ENCODE results near the gene MPZL3.

Gene MPZL3

DNA sequence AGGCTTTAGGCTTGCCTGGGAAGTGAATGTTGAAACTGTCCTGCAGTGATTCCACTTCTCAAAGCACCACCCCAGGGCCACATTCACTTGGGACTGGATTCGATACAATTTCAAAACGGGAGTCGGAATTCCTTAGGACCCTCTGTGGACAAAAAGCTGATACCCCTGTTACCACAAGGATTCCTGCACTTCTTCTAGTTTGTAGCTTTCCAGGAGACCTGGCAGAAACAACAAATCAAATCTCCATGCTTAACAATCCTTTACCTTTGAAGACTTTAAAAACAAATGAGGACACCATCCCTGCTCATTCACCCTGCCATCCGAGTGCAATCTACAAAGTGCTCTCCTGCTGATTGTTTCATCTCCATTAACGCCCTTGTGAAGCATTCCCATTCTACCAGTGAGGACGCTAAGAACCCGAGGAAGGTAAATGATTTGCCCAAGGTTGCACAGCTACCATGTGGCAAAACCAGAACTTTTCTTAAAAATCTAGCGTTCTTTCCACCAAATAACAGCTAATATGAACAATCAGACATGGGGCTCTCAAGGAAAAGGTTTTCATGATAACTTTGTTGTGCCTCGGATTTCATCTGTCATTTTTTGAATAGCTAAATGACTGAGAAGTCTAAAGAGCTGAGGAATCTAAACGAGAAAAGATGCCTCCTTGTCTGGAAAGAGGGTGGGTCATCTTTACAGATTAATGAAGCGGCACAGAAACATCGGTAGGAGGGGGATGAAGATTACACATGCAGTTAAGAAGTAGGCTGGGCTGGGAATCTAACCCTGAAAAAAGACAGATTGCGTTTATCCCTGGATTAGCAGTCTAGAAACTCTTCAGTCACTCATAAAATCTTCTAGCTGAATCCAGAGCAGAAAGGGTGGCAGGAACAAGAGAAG lies 12.7 kb upstream of the MPZL3 start:
- no peak for DNase-seq (ENCODE audit: low spot score)

DNA sequence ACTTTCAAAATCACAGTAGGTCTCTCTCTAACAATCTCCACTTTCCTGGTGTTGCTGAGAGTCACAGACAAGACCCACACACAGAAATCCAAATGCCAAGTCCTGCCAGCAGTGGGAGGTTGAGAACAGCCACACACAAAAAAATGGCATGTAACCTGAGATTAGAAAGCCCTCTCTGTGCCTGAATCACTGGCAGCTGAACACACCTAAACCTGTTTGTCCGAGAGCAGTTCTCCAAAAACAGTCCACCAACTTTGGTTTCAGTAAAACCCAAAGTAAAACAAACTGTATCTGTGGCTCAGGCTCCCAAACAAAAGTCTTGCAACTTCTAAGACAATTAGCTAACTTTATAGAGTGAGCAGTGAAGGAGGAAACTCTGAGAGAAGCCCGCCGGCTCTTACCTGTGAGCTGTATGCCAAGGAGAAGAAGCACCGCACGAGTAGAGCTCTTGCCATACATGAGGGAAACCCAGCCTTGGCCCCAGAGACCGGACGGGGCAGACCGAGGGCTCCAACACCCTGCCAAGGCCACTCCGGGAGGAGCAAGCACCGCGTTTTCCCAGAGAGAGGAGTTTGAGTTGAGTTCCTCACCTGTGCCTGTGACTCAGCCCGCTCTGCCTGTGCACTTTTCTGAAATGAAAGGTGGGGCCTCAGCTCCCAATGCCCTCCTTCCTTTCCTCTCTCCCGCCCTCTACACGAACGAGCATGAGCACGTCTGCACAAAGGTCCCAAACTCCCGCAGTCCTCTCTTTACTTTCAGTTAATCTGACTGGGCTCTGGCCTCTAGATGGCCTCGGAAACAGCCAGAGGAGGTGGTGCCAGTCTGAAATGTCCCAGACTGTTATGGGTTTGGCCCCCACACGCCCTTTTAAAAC lies 11.8 kb upstream of the MPZL3 start, which contains the start of gene MPZL2:
Gene MPZL2, minus strand, starts transcription at position 603 of the 874 bp plus-strand sequence. Its CDS starts 144 bp downstream, at position 459.
- no peak for DNase-seq (ENCODE audit: low spot score)

DNA sequence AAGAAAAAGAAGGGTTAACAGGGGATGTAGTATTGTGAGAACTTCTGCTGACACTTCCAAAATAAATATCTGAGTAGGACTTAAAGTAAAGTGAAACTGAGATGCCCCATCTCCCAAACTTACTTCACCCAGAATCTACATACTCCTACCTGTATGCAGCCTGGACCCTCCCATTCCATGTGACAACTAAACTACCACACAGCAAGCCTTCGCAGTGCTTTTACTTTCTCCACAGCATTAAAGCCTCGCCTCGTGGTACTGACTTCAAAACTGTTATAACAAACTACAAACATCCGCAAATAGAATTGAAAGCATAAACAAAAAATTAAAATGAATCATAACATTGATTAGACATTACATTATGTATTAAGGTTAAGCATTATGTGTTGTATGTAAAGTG lies 10.9 kb upstream of the MPZL3 start:
- no peak for DNase-seq (ENCODE audit: low spot score)

DNA sequence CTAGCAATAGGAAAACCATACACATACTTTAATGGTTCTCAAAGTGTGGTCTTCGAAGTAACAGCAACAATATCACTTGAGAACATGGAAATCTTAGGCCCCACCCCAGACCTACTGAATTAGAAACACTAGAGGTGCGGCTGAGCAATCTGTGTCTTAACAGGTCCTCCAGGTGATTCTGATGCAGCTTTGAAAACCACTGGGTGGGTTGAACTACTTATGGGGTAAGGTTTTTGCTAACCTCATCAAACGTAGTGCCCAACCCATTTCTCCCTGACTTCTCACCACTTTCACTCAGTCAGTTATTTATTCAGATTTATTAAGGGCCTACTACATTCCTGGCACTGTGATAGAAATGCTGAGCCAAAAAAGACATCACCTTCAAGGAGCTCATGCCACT lies 8.2 kb upstream of the MPZL3 start:
- peak; percentile 33 for DNase-seq (ENCODE audit: low spot score)

DNA sequence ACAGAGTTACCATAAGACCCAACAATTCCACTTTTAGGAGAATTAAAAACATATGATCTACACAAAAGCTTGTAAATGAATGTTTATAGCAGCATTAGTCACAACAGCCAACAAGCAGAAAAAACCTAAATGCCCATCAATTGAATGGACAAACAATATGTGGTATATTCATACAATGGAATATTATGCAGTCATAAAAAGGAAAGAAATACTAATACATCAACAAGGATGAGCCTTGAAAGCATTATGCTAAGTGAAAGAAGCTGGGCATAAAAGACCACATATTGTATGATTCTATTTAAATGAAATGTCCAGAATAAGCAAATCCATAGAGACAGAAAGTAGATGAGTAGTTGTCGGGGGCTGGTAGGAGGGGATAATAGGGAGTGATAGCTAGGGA lies 7.0 kb upstream of the MPZL3 start:
- no peak for DNase-seq (ENCODE audit: low spot score)

DNA sequence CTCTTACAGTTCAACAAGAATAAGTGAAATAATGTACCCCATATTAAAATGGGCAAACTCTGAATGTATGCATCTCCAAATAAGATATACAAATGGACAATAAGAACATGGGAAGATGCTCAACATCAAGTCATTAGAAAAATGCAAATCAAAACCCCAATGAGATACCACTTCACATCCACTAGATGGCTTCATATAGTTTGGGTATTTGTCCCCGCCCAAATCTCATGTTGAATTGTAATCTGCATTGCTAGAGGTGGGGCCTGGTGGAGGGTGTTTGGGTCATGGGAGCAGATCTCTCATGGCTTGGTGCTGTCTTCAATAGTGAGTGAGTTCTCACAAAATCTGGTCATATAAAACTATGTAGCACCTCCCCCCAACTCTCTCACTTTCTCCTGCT lies 6.2 kb upstream of the MPZL3 start:
- DNase-seq (ENCODE audit: low spot score): no peak

DNA sequence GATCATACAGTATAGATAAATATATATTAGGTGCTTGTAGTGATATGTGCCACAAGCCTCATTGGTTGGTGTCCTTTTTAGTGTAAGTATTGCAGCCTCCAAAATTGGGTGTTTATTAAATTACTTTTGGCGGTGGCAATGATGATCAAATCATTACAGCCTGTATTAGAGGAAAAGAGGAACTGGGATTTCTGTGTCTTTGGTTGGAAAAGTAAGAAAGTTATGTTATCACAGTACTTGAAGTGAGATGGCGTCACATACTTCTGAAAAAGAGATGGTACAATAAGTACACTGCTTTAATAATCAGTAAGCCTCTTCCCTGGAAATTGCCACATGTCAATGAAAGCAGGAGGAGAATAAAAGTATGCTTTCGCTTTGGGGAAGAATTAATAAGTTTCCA lies 523 bp upstream of the MPZL3 start:
- no peak for DNase-seq (ENCODE audit: low spot score)

DNA sequence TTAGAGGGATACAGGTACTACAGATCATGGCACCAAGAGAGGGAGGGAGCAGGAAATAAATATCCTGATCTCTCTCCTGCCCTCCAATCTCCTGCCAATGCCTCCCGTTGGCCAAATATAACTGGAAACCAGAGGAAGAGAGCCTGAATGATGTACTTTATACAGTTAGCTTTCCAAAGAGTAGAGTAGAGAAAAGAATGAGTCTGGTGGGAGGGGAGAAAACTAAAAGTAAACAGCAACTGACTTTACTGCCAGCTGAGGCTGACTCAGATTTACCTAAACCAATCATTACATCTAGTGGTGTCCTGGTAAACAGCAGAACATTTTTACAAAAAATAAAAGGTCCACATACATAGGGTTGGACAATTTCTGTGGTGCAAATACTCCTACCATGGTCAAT lies 5.1 kb downstream of the MPZL3 start:
- peak; percentile 43 for DNase-seq (ENCODE audit: low spot score)

DNA sequence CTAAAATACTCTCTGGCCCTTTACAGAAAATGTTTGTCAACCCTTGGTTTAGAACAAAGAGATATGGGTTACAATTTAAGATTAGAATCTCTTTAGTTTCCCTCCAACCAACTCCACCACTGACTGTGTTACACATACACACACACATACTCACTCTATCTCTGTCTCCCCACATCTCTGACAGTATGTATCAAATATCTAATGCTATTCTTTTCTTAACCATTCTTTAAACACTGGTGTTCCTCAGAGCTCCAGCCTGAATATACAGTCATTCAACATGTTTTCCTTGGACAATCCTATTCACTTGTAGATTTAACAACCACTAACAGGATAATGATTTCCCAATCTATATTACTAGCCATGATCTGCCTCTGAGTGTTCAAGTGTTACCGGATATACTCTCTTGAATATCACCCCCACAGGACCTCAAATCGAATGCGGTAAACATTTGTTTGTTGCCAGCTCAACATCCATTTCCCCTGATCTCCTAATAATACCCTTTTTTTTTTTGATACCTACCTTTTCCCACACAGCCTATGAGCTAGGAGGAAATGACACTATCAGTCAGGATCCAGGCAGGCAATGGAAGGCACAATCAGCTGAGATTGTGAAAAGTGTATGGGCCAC lies 6.1 kb downstream of the MPZL3 start:
- no peak for DNase-seq (ENCODE audit: low spot score)

DNA sequence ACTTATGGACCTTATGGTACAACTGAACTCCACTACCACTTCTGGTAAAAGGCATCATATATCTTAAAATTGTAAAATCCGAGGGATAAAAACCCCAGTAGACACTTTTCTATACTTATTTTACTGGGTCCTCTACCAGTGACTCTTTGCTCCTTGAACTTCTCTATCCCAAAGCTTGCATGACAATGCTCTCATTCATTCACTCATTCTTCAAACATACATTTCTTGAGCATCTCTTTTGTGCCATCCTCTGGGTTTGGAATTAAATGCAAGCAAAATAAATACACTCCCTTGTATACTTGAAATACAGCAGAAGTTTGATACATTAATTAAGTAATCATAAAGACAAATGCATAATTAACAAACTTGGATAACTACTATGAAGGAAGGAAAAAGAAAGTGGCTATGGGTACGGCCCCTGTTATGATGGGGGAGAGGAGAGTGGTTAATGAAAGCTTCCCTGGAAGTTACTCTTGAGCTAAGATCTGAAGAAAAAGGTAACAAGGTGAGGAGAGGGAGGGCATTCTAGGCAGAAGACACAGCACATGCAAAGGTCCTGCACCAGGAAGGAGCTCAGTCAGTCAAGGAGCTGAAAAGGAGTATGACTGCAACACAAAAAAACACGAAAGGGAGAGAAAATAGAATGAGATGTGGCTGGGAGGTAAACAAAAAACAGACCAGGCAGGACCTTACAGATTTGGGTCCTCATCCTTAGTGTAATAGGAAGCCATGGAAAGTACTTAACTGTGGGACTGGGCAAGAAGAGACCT lies 8.0 kb downstream of the MPZL3 start:
- DNase-seq (ENCODE audit: low spot score): no peak

DNA sequence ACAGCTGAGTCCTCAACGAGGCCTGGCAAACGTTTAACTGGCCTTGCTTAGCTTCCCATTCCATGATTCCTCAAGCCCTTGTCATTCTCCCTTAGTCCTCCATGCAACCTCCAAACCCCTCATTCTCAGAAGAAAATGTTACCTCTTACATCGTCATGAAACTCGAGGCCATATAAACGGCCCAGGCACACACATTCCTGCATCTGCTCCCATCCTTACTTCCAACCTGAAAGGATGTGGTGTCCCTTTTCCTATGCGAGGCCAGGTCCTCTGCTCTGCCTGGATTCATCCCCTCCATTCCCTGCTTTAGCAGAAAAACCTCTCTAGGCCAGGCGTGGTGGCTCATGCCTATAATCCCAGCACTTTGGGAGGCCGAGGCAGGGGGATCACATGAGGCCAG lies 9.0 kb downstream of the MPZL3 start:
- DNase-seq (ENCODE audit: low spot score): no peak

DNA sequence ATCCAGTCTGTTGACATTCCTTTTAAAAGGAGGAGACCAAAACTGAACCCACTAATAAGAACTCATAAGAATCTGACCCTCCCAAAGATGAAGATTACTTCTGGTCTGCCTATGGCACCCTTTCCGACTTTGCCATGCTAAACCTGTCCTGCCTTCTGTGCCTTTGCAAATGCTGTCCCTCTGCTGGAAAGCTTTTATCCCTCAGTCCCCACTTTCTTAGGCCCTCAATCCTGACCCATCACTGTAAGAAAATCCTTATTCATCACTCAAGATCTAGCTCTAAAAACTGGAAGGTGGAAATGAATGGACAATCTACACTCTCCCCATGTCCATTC lies 10.4 kb downstream of the MPZL3 start:
- no peak for DNase-seq (ENCODE audit: low spot score)

DNA sequence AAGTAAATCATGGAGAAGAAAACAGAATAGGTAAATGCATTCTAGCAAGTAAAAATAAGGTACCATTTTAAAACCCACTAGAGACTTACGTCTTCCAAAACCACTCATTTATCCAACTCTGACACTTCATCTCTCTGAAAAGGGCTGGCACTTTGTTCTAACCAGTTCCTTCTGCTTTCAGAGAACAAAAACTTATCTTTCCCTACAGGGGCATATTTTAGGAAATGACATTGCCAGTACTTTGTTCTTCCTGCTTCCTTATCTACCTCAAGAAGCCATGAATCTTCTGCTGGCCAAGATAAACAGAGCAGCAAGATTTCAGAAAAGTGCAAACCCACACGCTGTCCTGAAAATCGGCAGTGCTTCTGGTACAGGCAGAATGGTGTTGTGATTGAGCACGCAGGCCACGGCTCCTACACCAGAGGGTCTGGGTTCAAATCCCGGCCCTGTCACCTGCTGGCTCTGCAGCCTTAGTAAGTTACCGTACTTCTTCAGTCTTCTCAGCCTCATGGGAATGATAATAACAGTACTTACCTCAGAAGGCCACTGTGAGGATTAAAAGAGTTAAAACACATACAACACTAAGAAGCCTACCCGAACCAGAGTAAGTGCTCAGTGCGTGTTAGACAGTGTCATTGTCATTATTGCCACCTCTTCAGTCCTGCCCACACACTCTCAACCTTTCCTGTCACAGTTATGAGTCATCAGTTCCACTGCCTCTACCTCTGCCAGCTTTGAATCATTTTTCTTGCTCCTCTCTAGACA lies 11.0 kb downstream of the MPZL3 start:
- peak; percentile 82 for DNase-seq (ENCODE audit: low spot score)

DNA sequence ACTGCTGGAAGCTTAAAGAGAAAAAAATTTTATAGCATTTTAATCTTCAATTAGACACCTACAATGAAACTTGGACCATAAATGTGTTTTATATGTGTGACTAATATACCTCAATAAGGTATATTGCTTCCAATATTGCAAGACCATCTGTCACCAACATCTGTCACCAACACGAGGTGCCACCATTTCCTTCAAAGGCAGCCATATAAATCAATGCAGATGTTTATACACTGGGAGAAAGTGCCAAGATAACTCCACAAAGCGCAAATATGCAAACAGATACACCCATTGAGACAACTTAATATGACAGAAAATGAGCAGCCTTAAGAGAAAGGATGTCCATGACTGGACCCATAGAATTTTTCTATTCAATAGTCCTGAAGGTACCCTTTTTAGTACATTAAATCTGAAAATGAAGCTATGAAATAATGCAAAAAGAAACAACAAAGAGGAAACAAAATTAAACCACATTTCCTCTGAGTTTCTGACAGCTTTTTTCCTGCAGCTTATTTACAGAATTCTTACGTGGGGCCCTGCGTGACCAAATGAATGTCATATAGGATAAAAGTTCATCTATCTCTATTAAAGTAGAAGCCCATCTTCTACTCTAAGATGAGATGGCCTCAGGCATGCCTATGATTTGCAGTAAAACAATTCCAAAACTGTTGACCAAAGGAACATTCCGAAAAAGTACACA lies 12.5 kb downstream of the MPZL3 start:
- no peak for DNase-seq (ENCODE audit: low spot score)

DNA sequence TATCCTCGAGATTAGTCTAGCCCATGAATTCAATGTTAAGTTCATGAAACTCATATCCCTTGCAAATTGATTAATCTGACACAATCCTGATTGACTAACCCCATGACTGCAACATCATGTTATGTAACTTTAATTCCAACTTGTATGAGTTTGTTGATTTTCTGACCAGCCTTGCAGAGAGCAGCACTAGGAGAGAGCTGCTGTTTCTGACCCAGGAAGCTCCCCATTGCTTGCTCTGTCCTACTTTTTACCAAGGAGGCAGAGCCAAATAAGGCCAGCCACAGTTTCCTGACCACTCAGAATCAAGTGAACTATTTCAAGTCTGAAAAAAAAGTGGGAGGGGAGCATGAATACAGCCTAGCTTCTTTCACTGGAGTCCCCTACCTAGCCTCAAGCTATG lies 13.2 kb downstream of the MPZL3 start:
- no peak for DNase-seq (ENCODE audit: low spot score)

DNA sequence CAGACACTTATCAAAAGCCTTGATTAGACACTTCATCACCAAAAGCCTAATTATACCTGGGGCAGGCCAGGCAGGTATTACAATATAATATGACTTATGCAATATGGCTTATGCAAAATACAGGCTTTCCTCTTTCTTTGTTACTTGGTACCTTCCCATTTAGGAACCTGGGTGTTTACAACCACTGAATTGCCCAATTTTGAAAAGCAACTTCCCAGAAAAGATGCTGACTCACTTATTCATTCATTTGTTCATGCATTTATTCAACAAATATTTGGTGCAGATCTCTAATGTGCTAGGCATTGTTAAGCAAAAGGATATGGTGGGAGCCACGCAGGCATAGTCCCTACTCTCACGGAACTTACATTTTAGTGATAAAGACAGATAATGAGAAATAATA lies 13.7 kb downstream of the MPZL3 start:
- DNase-seq (ENCODE audit: low spot score): no peak

DNA sequence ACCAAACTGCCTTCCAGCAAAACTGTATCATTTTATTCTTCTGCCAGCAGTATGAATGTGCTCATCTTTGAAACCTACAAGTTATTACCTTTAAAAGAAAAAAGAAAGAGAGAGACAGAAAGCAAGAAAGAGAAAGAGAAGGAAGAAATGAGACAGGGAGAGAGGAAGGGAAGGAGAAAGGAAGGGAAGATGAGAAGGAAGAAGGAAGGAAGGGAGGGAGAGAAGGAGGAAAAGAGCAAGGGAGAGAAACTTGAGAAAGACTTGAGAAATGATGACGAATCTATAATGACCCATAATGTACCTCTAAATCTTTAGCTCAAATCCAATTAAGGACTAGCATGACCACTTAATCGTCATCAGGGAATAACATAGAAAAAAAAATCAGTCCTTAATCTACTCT lies 16.0 kb downstream of the MPZL3 start:
- DNase-seq (ENCODE audit: low spot score): no peak

DNA sequence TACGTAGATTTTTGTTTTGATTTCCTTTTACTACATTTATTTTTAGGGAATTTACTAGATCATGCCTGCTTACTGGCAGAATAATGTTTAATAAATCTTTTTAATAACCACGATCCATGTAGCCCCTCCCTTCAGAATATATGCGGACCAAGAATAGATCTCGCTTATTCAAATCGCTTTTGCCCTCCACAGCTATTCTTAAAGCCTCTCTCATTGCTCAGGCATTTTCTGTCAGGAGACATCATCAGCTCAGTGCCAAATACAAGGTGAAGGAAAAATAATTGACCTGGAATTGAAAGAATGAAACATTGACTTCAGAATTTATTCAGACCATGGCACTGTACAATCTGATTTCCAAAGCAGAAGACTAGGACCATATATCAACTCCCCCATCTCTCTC lies 17.3 kb downstream of the MPZL3 start:
- DNase-seq (ENCODE audit: low spot score): no peak

DNA sequence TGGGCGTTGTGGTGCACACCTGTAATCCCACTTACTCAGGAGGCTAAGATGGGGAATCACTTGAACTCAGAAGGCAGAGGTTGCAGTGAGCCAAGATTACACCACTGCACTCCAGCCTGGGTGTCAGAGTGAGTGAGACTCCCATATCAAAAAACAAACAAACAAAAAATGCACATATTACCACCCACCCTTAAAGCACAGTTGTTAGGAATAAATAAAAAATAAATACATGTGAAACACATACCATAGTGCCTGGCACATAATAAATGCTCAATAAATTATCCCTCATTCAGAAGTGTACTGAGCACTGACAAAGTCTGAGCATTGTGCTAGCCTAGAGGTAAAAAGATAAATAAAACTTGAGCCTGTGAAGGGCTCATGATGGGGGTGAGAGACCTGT lies 18.3 kb downstream of the MPZL3 start:
- DNase-seq (ENCODE audit: low spot score): no peak

DNA sequence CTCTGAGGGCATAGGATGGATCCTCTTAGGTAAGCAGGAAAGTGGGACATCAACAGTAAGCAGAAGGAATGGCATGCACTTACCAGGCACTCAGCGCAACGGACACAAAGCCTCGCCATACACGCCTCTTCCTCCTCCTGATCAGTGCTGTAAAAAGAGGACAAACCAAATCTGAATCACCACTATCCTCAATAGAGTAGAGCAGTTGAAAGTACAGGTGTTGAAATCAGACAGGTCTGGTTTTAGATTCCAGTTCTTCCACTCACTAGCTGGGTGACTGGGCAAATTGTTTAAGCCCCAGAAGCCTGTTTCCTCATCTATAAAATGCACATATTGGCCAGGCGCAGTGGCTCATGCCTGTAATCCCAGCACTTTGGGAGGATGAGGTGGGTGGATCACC lies 18.8 kb downstream of the MPZL3 start:
- no peak for DNase-seq (ENCODE audit: low spot score)

DNA sequence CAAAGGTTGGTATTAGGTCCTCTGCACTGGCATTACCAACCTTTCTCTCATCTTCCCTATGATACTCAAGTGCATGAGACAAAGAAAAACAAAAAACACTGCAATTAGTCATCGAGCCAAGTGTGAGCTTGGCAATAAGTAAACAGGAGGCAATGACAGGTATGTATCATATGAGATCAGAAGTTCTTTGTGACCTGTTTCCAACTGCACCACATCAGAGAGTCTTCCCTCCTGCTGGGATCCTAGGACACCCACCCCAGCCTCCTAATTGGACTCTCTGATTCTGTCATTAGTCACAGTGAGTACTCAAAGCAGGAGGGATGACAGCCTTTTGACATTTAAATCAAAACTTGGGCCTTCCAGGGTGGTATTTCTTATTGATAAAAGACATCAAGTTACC lies 19.5 kb downstream of the MPZL3 start:
- DNase-seq (ENCODE audit: low spot score): peak; percentile 65
